ENCODE data around the gene LRP4. TPM values are rescaled to one million over a fixed set of nuclear protein-coding genes. Genes with fewer than 3 reads are reported as not detected.

The LRP4 gene
- total RNA-seq, 1 experiment from 2014 or later = 11.6 TPM

DNA sequence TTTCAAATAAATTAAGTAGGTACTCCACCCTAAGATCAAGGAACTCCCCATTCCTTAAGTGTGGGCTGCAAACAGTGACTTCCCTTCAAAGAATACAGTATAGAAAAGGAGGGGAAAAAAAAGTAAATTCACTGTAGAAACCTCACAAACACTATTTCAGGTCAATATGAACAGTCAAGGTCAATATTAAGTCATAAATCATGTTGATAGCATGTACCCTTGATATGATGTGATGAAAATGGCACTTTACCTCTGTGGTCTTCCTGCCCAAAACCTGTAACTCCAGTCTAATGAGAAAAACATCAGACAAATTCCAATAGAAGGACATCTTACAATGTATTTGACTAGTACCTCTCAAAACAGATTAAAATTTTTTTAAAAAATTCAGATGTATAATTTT lies 80.5 kb downstream of the LRP4 start:
- Histone ChIP-seq H2BK20ac (ENCODE audit: low read depth, low read length, poor library complexity, severe bottlenecking) (no peak overlapping the region), H2BK5ac (ENCODE audit: insufficient read length, low read length) (no peak overlapping the region), H4K5ac (ENCODE audit: insufficient read length, low read depth, low read length) (no peak overlapping the region), H3K79me1 (ENCODE audit: insufficient read depth, low read depth, low read length, poor library complexity, severe bottlenecking) (peaks cover 15% of the 10 kb centered on the region), H3K56ac (ENCODE audit: insufficient read length, low read depth, low read length) (no peak overlapping the region), H3K9ac (ENCODE audit: extremely low read depth, insufficient read length, low read length) (no peak overlapping the region), H3K27ac (ENCODE audit: insufficient read length, low read depth, low read length) (no peak overlapping the region), H4K8ac (replicated peaks; ENCODE audit: insufficient read length, low read depth, low read length) (no peak overlapping the region), H2BK15ac (ENCODE audit: low read depth, low read length) (no peak overlapping the region), H2AFZ (ENCODE audit: low read length) (no peak overlapping the region), H3K27me3 (ENCODE audit: insufficient read depth, low read length) (no peaks in the 10 kb centered on the region), H3K23me2 (ENCODE audit: insufficient read length, low read depth, low read length, poor library complexity, severe bottlenecking) (no peaks in the 10 kb centered on the region), H3K4me1 (ENCODE audit: insufficient read depth, low read length) (peaks cover 3% of the 10 kb centered on the region; the same call in 1 of the 2 replicates), H3K4me2 (ENCODE audit: insufficient read depth, insufficient read length, low read length) (no peak overlapping the region), H3T11ph (ENCODE audit: low read length) (no peak overlapping the region), H4K91ac (ENCODE audit: insufficient read length, low read depth, low read length) (no peak overlapping the region), H2AK5ac (ENCODE audit: insufficient read length, low read length) (no peak overlapping the region), H4K20me1 (ENCODE audit: control insufficient read depth, insufficient read depth, insufficient read length) (no peaks in the 10 kb centered on the region), H3K14ac (ENCODE audit: insufficient read depth, low read length) (no peak overlapping the region), H2BK12ac (ENCODE audit: insufficient read length, low read depth, low read length) (no peak overlapping the region), H3K18ac (ENCODE audit: insufficient read length, low read depth, low read length) (no peak overlapping the region), H3K9me3 (ENCODE audit: control insufficient read depth, low read depth, low read length) (no peaks in the 10 kb centered on the region), H3K4ac (ENCODE audit: low read depth, low read length) (no peak overlapping the region), H3K23ac (ENCODE audit: insufficient read length, low read depth, low read length) (no peak overlapping the region), H2BK120ac (ENCODE audit: low read depth, low read length, poor library complexity, severe bottlenecking) (no peak overlapping the region), H3K79me2 (ENCODE audit: insufficient read depth, low read length) (peaks cover 50% of the 10 kb centered on the region; the same call in 1 of the 2 replicates)
- Mint-ChIP-seq H3K36me3 (ENCODE audit: insufficient read depth in 1 of 3, low read depth in 3 of 3) (peaks cover 0 to 6% (median 3%) of the 10 kb centered on the region in 3 experiments; a peak in 2 of 7 replicates), H3K9me3 (no peaks in the 10 kb centered on the region), H3K4me3 (no peak overlapping the region), H3K27ac (no peak overlapping the region), H3K4me1 (peaks cover 33% of the 10 kb centered on the region in 2 experiments), H3K27me3 (ENCODE audit: low read depth) (no peaks in the 10 kb centered on the region)
- no peak for DNase-seq
- TF ChIP-seq, protein P1, sequence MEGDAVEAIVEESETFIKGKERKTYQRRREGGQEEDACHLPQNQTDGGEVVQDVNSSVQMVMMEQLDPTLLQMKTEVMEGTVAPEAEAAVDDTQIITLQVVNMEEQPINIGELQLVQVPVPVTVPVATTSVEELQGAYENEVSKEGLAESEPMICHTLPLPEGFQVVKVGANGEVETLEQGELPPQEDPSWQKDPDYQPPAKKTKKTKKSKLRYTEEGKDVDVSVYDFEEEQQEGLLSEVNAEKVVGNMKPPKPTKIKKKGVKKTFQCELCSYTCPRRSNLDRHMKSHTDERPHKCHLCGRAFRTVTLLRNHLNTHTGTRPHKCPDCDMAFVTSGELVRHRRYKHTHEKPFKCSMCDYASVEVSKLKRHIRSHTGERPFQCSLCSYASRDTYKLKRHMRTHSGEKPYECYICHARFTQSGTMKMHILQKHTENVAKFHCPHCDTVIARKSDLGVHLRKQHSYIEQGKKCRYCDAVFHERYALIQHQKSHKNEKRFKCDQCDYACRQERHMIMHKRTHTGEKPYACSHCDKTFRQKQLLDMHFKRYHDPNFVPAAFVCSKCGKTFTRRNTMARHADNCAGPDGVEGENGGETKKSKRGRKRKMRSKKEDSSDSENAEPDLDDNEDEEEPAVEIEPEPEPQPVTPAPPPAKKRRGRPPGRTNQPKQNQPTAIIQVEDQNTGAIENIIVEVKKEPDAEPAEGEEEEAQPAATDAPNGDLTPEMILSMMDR (conservative IDR thresholded peaks at IDR 0.05) = no peak
